ENCODE measurements around the gene KIAA1217.

GRCh38 chr10:24488631-24489030 is 279.7 kb downstream of the KIAA1217 start:
- no peak for TF ChIP-seq CTCF (IDR thresholded peaks at IDR 0.05 in 2 of 3, conservative IDR thresholded peaks at IDR 0.05 in 1 of 3; ENCODE audit: borderline replicate concordance in 1 of 3, insufficient read depth in 1 of 3, low read depth in 2 of 3, low read length in 2 of 3)
- TF ChIP-seq MAX (IDR thresholded peaks at IDR 0.05): no peak
- TF ChIP-seq EZH2phosphoT487 (IDR thresholded peaks at IDR 0.05; ENCODE audit: borderline replicate concordance): no peak
- TF ChIP-seq POLR2A (IDR thresholded peaks at IDR 0.05; ENCODE audit: borderline replicate concordance, extremely low read depth, insufficient read depth, insufficient read length): no peak
- TF ChIP-seq ZBTB33 (IDR thresholded peaks at IDR 0.05; ENCODE audit: extremely low read depth, insufficient replicate concordance, low read length): no peak
